Suprapubic skin (tissue), 4 donors: ENCODE results near the gene FYN.

Experiments
- CTCF ChIP-seq, 2 donors: fragments of 200-600 bp in 1 of 2; fragments of 450-650 bp in 1 of 2; sonication (generic) in 1 of 2; IDR thresholded peaks; one replicate each; pipeline ENCODE4 v1.5.1; 2016 to 2019; ENCODE audit warnings: antibody characterized with exemption in 2 of 2, mild to moderate bottlenecking in 1 of 2, moderate library complexity in 1 of 2
- EP300 ChIP-seq: sonication (generic); formaldehyde crosslinking; IDR thresholded peaks from one replicate; pipeline ENCODE4 v1.6.1; 2017; ENCODE audit warnings: antibody characterized with exemption
- POLR2A ChIP-seq, 2 donors: fragments of 450-650 bp; IDR thresholded peaks; one replicate each; pipeline ENCODE4 v1.6.1; 2017; ENCODE audit warnings: antibody characterized with exemption in 2 of 2, mild to moderate bottlenecking in 2 of 2, moderate library complexity in 2 of 2
- POLR2AphosphoS5 ChIP-seq, 3 donors: sonication (generic); formaldehyde crosslinking; IDR thresholded peaks; one replicate each; pipeline ENCODE4 v1.6.1; 2017; ENCODE audit warnings: antibody characterized with exemption in 3 of 3

- TF ChIP-seq CTCF (IDR thresholded peaks at IDR 0.05) (no peak), POLR2A (IDR thresholded peaks at IDR 0.05) (no peak), POLR2AphosphoS5 (IDR thresholded peaks at IDR 0.05) (no peak), EP300 (no peak)
Observed at GRCh38 chr6:111745636-111746035, 127.6 kb downstream of the FYN start.
